ENCODE data around the gene PHC2.

PHC2 gene

DNA sequence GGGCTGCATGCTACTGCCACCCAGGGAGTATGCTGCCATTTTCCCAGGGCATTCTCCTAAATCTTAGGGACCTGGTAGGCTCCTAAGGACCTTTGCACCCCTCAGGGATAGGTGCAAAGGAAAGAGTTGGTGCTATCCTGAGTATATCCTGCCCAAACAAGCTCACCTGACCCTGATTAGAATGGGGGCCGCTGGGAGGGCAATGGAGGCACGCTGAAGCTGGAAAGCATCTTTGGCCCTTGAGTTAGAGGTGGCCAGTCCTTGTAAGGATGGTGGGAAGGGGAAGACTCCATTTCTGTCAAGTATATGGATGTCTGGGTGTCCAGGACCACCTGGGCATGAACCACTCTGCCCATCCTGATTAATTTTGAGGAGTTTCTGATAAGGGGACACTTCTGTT, 61.1 kb downstream of the PHC2 start:
- DNase-seq (ENCODE audit: low spot score): no peak

DNA sequence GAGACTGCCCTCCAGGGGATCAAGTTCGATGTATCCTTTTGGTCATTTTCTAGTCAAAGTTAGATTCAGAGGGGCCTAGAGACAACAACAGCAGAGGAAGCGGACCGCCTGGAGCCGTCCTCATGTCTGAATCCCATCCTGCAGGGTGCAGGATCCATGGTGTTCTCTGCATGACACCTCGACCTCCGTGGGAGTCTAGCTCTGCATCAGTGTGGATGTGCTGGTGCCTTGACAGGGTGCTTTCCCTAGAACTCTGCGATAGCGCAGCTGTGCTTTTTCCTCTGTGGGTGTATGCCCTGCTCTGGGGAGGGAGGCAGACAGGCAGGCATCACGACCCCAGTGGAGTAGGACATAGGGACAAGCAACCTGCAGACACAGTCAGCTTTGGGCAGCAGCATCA, 61.8 kb downstream of the PHC2 start:
- no peak for DNase-seq (ENCODE audit: low spot score)

DNA sequence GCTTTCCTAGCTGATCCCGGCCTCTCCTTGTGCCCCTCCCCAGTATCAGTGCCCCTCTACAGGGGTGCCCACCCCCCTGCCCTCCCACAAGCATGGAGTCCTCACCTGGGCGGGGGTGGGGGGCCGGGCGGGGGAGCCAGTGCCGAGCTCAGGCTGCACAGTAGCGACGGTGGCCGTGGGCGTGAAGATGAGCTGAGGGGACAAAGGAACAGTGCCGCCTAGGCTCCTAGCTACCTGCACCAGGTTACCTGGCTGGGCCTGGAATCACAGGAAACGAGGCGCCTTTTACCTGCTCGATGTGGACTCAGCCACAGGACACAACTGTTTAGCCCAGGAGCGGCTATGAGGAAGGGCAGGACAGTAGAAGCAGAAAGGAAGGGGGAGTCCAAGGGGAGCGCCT, 62.5 kb downstream of the PHC2 start:
- DNase-seq (ENCODE audit: low spot score): no peak

DNA sequence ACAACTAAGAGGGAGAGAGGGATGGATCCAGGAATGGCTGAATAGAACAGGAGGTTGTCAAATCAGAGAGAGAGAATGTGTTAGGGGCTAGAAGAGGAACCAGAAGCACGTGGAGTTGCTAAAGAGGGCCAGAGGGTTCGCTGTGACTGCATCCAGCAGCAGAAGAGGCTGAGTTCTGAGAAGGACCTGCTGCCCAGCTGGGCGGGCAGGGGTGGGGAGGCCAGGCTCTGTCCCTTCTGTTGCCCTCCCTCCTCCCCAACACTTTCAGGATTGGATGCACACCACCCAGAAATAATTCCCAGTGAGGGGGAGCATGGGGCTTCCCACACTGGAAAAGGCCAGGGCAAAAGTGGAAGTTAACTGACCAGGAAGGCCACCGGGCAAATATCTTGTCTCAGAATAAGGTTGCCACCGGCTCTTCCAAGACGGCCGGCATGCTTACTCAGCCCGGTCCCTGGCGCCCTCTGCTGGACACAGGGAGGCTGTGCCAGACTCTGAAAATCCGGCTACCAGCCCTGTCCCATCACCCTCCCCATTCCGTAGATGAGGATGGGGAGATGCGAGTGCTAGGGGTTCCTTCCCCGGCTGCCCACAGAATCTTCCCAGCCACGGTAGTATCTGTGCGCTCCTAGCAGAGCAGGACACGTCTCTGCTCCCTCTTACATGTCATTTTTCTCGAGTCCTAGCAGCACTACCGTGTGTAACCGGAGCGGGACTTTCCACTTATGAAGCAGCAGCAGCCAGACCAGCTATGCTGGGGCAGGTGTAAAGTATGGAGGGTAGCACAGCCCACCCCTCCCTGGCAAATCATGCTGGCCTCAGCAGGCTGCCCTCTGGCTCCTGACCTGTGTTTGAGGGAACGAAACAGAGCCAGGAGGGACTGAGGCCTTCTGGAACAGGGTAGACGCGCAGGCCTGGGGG, 63.1 kb downstream of the PHC2 start:
- DNase-seq (ENCODE audit: low spot score): peak; percentile 93

- no peak for DNase-seq (ENCODE audit: low spot score)
These were observed 64.0 kb downstream of the PHC2 start for GRCh38 chr1:33366762-33367484.

DNA sequence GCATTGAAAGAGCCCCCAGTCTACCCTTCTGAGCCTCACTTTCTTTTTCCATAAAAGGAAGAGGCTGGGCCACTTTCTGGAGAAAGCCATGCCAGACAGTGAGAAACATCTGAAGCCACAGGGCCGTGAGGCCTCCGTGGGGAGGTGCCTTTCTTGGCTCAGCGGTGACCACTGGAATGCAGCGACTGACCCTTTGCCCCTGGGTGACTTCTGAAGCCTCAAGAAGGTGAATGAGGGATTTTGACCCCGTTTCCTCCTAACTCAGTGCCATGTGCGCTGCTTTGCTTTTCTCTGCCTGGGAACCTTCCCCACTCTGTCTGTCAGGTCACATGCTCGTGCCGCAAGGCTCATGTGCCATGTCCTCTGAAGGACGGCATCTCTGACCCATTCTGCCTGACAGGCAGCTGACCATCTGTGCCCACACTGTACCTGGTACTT, 65.3 kb downstream of the PHC2 start:
- no peak for DNase-seq (ENCODE audit: low spot score)

- peak; percentile 66 for DNase-seq (ENCODE audit: low spot score)
These were observed 66.4 kb downstream of the PHC2 start for GRCh38 chr1:33364565-33364918.

- DNase-seq (ENCODE audit: low spot score): no peak
These were observed 67.4 kb downstream of the PHC2 start for GRCh38 chr1:33363470-33363861.

- no peak for DNase-seq (ENCODE audit: low spot score)
These were observed 67.9 kb downstream of the PHC2 start for GRCh38 chr1:33363021-33363420.

DNA sequence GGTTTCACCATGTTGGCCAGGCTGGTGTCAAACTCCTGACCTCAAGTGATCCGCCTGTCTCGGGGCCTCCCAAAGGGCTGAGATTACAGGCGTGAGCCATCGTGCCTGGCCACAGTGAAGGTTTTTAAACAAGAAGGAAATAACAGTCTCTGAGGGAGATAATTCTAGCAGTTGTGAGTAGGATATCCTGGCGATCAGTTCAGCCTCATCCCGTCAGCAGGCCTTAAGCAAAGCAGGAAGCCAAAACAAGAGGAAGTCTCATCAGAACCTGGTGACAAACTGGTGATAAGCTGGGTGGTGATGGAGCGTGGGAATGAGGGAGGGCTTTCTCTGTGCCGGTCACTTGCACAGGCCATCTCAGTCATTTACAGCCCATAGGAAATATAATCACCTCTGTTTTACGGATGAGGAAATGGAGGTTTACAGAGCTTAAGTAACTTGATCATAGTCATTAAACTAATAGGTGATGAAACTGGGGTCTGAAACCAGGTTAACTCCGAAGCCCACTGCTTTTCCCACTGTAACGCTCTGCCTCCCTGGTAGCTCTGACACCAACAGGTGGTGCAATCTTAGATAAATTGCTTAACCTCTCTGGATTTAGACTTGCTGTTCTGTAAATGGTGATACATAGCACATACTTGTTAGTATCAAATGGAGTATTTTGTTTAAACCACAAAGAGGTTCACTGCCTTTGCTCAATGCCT, 69.2 kb downstream of the PHC2 start:
- DNase-seq (ENCODE audit: low spot score): no peak

DNA sequence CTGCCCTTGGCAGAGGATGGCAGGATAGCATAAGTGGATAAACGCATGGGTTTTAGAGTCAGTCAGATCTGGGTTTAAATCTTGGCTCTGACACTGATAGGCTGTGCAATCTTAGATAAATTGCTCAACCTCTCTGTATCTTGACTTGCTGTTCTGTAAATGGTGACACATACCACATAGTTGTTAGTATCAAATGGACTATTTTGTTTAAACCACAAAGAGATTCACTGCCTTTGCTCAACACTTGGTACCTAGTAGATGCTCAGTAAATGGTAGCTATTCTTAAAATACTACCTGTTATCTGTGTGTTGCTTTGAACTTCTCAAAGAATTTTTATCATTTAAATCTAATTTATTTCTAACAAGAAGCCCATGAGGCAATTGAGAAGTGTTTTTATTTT, 70.5 kb downstream of the PHC2 start:
- no peak for DNase-seq (ENCODE audit: low spot score)

DNA sequence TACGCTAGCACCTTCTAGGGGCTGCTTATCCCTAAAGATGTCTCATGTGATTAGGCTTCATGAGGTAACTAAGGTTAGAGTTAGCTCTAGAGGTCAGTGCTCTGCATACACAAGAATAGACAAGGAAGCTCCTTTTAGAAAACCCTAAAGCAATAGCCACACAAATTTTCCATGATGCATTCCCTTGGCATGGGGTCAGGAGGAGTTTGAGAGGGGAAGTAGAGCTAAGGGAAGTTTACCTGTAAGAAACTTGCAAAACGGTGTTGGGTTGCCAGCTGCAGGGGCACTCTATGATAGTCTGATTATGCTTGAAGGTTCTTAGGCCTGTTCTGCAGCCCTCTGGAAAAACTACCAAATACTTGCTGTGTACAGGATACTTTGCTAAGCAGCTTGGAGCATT, 71.0 kb downstream of the PHC2 start:
- no peak for DNase-seq (ENCODE audit: low spot score)

- DNase-seq (ENCODE audit: low spot score): no peak
These were observed 71.9 kb downstream of the PHC2 start for GRCh38 chr1:33358795-33359503.

- DNase-seq (ENCODE audit: low spot score): no peak
These were observed 72.6 kb downstream of the PHC2 start for GRCh38 chr1:33358114-33358794.

DNA sequence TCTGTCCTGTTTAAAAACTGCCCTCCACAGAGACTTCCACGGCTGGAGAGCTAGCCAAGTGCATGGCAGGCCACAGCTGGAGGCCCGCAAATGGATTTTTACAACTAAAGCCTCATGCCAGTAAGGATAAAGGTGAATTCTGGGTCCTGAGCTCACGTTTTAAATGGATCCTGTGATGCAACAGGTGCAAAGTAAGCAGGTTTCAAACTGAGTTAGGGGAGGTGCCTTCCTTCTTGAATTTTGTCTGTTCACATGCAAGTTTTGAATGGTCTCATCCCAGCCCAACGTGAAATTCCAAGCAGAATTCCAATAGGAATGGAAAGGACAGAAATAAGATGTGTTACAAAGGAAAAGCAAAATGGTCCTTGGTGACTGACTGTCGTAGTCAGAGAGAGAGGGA, 73.8 kb downstream of the PHC2 start:
- no peak for DNase-seq (ENCODE audit: low spot score)

- no peak for DNase-seq (ENCODE audit: low spot score)
These were observed 76.1 kb downstream of the PHC2 start for GRCh38 chr1:33354707-33355316.

GRCh38 chr1:33353531-33353930, 77.4 kb downstream of the PHC2 start:
- DNase-seq (ENCODE audit: low spot score): no peak

DNA sequence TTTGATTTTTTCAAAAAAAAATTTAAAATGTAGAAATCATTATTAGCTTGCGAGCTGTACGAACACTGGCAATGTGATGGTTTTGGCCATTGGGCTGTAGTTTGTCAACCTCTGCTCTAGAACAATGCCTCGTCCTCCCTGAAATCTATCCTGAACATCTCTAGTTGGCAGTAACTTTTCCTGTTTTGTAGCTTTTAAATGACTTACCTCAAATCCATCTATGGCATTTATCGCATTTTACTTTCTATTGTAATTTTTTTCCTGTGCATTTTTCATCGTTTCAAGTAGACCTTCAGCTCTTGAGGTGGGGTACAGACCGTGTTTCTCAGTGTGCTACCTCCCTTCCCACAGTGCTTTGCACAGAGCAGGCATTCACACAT, 79.6 kb downstream of the PHC2 start:
- no peak for DNase-seq (ENCODE audit: low spot score)

GRCh38 chr1:33350611-33351280, 80.1 kb downstream of the PHC2 start:
- no peak for DNase-seq (ENCODE audit: low spot score)

DNA sequence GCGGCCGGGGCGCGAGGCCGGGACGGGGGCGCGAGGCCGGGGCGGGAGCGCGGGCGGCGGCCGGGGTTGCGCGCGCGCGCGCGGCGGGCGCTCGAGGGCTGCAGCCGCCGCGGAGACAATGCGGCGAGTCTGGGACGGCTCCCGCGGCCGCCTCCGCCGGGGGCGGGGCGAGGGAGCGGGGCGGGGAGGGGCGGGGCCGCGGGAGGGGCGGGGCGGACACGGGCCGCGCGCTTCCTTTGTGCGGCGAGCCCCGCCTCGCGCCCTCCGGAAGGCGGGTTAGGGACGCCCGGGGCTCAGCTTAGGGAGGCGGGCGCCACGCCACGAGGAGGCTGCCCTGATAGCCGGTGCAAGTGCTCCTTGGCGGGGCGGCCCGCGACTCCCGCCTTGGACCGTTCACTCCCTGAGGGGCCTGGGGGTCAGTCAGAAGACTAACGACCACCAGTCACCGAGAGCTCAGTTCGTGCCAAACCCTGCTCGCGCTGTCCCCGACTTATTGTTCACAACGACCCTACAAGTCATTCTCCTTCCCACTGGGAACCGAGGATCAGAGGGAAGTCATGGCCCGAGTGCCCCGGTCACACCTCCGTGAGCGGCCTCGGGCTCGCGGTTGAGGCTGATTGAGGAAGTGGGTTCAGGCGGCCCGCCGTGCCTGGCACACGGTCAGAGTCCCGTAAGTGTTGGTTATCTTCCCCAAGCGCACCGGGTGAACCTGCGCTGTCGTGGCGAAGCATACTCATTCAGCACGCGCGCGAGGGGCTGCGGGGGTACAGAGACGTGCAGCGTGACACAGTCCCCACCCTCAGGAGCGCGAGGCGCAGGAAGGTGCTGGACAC, 80.9 kb downstream of the PHC2 start:
- DNase-seq (ENCODE audit: low spot score): peak; percentile 92
